ENCODE measurements around the gene FKRP.
"Not testable (repeated sequence)": the region's sequence is repeated elsewhere in the genome, so short reads cannot be mapped to it uniquely, and the experiment has no call there.

The FKRP gene

DNA sequence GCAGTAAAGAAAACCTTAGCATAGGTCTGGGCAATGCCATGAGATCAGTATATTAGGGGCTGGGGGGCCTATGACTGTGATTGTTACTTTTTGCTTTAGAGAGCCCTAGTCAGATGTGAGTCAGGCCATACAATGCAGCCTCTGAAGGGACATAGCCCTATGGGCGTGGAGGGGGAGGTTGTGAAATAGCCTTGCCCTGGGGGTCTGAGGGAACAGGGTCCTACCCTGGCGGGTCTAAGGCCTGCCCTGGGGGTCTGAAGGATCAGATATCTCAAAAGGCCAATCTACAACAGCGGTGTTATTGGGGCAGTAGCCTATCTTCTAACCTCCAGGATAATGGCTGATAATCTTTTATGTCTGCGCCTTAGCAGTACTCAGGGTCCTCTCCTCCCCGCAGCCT, 56.3 kb downstream of the FKRP start:
- TF ChIP-seq, protein P1, sequence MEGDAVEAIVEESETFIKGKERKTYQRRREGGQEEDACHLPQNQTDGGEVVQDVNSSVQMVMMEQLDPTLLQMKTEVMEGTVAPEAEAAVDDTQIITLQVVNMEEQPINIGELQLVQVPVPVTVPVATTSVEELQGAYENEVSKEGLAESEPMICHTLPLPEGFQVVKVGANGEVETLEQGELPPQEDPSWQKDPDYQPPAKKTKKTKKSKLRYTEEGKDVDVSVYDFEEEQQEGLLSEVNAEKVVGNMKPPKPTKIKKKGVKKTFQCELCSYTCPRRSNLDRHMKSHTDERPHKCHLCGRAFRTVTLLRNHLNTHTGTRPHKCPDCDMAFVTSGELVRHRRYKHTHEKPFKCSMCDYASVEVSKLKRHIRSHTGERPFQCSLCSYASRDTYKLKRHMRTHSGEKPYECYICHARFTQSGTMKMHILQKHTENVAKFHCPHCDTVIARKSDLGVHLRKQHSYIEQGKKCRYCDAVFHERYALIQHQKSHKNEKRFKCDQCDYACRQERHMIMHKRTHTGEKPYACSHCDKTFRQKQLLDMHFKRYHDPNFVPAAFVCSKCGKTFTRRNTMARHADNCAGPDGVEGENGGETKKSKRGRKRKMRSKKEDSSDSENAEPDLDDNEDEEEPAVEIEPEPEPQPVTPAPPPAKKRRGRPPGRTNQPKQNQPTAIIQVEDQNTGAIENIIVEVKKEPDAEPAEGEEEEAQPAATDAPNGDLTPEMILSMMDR (IDR thresholded peaks at IDR 0.05; ENCODE audit: borderline replicate concordance, control extremely low read depth, extremely low read depth, insufficient read depth, missing control alignments), result no peak
- DNase-seq (ENCODE audit: low spot score), result no peak
- in situ Hi-C loops (cut with MboI; ENCODE audit: low sequenced_read_pairs, unreplicated experiment), result no loop called here

DNA sequence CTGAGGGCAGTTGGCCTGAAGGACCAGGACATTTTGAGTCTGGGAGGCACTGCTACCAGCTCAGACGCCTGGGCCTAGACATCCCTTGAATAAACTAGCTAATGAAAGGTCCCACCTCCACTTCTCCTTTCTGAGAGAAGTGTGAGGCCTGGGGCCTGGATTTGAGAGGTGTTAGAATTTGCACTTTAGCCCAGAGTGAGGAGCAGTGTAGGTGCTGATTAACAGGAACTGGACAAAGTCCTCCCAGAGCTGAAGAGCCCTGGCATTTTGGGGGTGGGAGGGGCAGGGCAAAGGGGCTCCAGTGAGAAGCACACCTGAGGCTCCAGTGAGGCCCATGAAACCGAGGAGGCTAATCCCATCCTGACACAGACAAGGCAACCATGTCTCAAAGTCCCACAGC, 57.7 kb downstream of the FKRP start:
- in situ Hi-C loops (cut with MboI; ENCODE audit: low sequenced_read_pairs, unreplicated experiment), result no loop called here
- no peak for DNase-seq (ENCODE audit: low spot score)
- TF ChIP-seq, protein P1 (IDR thresholded peaks at IDR 0.05; ENCODE audit: borderline replicate concordance, control extremely low read depth, extremely low read depth, insufficient read depth, missing control alignments), result no peak

DNA sequence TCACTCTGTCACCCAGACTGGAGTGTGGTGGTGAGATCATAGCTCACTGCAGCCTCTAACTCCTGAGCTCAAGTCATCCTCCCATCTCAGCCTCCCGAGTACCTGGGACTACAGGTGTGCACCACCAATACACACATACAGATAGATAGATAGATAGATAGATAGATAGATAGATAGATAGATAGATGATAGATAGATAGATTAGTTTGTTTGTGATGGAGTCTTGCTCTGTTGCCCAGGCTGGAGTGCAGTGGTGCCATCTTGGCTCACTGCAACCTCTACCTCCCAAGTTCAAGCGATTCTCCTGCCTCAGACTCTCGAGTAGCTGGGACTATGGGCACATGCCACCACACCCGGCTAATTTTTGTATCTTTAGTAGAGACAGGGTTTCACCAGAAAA, 58.6 kb downstream of the FKRP start:
- DNase-seq (ENCODE audit: low spot score); in situ Hi-C loops (cut with MboI; ENCODE audit: low sequenced_read_pairs, unreplicated experiment): not testable (repeated sequence)

DNA sequence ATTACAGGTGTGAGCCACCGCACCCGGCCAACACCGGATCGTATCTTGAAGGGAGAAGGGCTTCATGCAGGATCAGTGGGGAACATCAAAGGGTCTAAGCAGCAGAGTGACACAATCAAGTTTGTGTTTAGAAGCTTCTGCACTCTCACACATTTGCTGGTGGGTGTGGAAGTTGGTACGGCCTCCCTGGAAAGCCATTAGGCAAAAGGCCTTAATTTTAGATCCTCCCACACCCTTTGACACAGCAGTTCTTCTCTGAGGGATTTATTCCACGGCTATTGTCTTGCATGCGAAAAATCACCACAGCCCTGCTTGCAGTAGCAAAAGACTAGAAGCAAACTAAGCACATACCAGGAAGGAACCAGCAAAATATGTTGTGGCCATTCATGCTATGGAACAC, 60.8 kb downstream of the FKRP start:
- TF ChIP-seq, protein P1 (IDR thresholded peaks at IDR 0.05; ENCODE audit: borderline replicate concordance, control extremely low read depth, extremely low read depth, insufficient read depth, missing control alignments), result no peak
- DNase-seq (ENCODE audit: low spot score), result no peak
- in situ Hi-C loops (cut with MboI; ENCODE audit: low sequenced_read_pairs, unreplicated experiment), result no loop called here

Measured in GM13976 (cell line).